COLO668 (cell line): ENCODE measurements around the gene AMOTL1.
"Not testable (repeated sequence)": the region's sequence is repeated elsewhere in the genome, so short reads cannot be mapped to it uniquely, and the experiment has no call there.

ENCODE experiments used
- DNase-seq: peaks from one replicate; lab custom pipeline; 2025; ENCODE audit not compliant: unreplicated experiment; lab: John Stamatoyannopoulos, UW

AMOTL1 gene

DNA sequence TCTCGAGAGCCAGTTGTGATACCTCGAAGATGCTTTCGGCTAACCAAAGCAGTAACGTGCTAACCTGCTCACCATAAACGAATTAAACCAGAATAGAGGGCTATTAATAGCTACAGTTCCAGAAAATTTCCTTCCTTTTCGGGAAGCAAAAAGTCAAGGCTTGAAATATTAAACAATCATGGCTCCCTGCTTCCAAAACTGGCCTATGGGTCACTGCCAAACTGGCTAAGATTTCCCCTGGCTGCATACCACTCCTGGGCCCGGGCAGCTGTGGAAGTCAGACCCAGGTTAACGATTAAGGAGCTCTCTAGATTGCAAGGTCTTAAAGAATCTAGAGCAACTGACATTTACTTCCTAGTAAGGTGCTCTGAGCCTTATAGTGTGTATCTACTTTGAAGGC, 1.7 kb downstream of the AMOTL1 start:
- DNase-seq: no peak

DNA sequence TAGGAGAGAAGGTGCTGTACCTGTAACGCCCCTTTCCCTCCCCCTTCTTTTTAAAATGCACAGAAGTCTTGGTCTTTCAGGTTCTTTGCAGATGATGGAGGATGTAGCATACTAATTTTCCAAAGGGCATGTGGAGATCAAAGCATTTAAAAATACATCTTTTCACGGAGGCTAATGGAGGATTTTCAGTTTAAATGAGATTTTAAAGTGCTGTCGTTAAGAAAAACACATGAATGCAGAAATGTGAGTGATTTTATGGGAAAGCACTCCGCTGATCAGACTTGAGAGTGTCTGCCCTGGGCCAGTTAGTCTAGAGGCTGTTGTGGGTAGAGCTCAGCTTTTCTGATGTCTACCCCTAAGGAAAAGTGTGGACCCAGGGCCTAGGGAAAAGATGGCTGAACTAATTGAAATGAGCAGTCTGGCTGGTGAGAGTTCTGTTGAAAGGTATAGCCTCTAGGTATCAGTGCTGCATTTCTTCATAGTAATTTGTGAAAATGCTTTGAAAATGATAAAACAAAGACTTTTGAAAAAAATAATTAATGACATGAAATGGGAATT, 2.5 kb downstream of the AMOTL1 start:
- no peak for DNase-seq

DNA sequence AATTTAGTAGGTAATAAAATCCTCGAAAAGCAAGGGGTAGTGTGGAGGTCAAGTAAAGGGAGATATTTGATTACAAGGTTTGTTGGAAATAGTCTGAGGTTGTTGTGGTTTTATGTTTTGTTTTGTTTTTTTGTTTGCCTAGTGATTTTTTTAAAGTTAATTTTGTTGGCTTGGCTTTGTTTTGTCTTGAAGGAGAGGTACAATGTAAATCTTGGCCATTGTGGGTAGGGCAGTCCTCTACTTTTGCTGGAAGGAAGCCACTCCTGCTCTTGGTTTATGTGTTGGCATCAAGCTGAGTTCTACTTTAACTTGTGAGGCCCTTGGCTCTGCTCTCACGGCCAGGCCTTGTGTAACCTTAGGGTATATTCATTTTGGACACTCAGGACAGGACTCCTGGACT, 3.2 kb downstream of the AMOTL1 start:
- no peak for DNase-seq

DNA sequence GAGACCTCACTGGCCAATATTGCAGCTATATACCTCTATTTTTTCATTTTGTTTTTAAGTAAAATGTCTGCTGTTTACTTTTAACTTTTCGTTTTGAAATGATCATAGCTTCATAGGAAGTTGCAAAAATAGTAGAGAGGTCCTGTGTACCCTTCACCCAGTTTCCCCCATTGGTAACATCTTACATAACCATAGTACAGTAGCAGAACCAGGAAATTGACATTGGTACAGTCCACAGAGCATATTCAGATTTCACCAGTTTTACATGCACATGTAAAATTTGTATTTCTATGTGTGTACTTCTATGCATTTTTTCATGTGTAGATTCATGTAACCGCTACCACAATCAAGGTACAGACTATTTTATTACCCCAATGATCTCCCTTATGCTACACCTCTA, 3.8 kb downstream of the AMOTL1 start:
- DNase-seq: no peak

DNA sequence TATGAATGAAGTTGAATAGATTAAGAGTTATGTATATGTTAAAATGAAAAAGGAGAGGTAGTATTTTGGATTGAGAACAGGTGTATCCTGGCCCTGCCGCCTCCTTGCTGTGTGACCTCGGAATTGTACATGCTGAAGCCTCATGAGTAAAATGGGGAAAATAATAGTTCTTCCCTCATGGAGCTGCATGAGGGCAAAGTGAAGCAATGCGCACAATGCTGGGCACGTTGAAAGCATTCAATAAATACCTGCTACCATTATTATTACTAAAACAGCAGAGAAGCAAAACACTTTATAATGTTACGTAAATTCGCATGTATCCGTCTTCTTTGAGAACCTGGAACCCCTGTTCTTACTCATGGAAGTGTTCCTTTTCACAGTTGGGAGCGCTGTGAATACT, 5.7 kb downstream of the AMOTL1 start:
- no peak for DNase-seq

DNA sequence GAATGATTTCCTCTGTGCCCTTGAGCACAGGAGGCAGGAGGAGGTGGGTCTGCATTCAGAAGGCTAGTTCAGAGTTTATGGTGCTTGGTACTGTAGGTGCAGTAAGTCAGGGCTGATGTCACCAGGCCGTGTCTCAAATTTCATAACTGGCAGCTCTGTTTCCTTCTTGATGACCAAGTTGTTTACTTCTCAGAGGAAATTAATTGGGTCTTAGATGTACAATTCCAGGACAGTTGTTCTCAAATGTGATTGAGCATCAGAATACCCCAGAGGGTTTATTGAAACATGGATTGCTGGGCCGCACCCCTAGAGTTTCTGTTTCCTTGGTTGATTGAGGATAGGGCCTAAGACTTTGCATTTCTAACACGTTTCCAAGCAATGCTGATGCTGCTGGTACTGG, 6.2 kb downstream of the AMOTL1 start:
- peak; percentile 6 for DNase-seq

DNA sequence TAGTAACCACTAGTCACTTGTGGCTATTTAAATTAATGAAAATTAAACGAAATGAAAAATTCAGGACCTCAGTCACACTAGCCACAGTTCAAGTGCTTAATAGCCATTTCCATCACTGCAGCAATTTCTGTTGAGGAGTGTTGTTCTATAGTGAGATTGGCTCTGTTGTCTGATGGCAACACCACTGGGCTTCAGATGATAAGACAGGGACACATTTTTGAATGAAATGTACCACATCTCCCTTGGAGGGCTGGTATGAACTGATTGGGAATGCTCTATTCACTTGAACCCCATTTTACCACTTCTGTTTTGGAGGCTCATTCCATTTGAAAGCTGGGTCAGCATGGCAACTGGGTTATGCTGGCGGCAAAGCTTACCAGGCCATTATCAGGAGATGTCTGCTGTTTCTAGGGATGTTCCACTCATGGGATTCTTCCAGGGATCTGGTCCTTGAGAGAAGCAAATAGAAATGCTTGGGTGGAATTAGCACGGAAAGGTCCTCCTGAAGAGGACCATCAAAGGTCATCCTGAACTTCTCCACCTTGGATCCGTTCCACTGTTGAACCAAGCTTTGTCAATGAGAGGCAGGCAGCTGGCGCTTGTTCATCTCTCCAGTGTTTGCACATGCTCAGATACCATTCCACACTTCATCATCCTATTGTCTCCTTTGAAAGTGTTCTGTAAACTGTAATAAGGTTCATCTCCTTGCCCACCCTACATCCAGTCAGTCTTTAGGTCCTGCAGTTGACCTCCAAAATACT, 7.6 kb downstream of the AMOTL1 start:
- DNase-seq: peak; percentile 60

DNA sequence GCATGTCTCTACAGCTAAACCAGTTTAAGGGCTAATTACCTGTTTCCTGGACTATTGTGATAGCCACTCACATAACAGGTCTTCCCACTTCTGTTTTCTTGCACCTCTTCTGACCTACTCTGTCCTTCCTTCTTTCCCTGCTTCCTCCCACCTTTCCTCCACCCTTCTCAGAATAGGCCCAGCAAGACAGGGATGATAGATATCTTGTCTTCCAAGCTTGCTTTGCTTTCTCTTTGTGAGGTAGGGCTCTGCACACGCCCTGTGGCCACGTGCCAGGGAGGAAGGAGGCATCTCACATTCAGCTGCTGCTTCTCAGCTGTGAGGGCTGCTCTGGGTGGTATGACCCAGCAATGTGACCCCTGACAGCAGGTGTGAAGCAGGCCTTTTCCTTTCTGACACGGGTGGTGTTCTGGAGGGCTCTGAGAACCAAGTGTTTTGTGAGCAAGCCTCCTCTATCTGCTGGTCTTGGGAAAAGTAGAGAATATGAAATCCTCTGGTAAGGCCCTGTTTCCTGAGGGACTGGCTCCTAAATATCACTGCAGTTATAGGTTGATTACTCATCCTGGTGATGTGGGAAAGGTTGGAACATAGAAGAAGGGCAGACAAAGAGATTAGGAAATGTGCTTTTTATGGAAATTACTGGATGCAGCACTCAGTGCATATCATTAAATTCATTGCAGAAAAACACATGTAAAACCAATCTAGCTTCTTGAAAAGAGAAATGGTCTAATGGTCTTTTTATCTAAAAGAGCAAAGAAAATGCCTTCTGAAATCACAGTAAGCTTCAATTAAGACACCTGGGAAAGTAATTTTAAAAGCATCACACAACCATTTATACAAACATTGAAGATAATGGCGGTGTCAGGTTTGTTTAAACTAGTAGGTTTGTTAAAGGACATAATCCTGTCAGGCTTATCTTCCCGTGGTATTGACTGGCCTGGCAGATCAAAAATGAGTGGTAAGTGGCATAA, 8.5 kb downstream of the AMOTL1 start:
- peak; percentile 62 for DNase-seq

DNA sequence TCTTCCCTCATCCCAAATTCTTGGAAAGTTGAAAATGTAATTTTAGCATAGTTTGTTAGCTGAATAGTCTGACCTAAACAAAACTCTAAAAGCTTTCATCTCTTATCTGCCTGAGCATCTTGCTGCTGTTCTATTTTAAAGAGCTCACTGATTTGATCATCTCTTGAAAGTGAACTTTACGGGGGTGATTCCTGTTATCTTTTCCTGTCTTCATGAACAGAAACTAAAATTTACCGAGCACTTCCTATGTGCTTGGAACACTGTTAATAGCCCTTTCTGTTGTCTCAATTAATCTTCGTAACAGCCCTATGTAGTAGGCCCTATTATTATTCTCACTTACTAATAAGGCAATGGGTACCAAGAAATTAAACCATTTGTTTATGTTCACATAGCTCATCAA, 12.3 kb downstream of the AMOTL1 start:
- no peak for DNase-seq

DNA sequence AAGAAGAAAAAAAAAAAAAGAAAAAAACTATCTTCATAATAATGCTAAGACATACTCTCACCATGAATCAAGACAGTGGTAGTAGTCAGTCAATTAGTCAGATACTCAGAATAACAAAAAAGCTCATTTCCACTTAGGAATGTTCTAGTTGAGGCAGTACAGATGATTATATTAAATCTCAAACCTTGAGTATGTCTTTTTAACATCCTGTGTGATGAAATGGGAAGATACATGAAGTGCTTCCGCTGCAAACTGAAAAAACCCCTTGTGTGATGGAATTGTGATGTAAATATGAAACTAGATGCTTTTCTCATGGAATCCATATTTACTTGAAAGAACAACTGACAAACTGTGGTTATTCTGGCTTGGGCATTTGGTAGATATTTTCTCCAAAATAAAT, 13.7 kb downstream of the AMOTL1 start:
- DNase-seq: no peak

DNA sequence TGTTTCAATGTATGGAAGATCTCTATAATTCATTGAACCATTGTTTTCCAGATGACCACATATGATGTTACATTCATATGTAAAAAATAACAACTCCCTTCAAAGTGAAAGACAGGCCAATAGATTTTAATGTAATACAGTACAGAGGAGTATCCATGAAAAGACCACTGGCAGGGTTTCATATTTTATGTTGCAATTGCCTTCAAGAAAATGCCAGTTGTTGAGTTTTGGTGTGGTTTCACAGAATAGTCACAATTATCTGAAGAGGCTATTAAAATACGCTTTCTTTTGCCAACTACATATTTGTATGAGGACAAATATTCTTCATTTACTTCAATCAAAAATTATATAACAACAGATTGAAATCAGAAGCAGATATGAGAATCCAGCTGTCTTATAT, 14.3 kb downstream of the AMOTL1 start:
- DNase-seq: no peak

DNA sequence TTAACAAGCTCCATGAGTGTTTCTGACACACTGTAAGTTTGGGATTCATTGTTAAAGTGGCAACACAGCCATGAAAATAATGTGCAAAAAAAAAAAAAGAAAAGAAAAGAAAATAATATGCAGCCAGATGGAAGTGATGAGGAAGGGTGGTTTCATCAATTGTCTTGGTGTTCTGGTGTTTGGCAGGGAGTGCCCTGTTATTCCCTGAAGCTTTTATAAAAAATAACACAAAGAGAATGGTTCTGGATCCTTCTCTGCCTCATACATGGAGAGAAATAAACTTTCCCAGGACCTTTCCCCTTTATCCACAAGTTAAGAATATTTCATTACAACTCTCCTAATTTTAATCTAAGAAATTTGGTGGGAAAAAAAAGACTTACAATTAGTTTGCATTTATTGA, 16.7 kb downstream of the AMOTL1 start:
- no peak for DNase-seq

DNA sequence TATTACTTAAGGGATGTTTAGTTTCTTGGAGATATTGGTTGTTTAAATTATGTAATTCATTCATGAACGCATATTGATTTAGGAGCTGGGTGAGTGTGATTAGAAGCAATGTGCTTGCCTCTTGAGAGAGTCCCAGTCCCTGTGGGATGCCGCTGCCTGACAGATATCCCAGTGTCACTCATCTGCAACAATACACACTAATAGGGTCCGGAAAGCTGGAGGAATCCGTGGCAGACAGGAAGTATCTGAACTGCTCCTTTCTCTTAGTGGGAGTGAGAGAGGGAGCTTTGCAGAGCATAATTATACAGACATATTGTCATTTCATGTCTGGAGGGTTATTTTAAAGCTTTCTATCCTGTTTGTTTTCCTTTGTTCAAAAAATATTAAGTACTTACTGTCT, 17.4 kb downstream of the AMOTL1 start:
- no peak for DNase-seq

DNA sequence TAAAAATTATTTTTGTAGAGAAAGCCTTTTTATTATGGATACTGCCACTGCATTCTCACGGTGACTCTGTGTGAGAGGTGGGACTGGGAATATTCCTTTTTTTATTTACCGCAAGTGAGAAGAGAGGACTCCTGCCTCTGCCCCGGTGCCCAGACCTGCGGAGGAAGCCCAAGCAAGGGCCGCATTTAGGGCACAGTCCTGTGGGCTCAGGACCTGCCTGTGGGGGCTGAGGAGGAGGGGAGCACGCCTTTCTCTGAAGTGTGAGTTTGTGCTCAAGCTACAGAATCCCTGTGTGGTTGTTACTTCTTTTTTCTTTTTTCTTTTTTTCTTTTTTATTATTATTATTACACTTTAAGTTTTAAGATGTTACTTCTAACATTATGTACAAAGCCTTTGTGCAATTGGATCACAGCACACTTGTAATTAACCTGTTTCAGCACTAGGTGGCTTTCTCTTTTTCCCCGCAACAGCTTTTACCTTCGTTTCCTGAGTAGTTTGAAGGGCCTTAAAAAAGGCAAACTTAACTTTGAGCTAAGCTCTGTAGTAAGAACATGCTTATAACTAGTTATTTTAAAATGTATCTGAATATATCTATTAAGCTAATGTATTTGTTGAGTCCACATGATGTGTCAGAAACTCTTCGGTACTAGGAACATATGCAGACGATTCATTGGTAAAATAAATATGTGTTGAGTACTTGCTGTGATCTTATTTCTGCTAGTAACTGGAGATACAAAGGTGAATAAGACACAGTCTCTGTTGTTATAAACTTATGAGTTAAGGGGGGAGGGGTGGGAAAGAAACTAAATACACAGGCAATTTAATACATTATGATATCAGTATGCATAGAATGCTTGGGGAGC, 18.3 kb downstream of the AMOTL1 start:
- DNase-seq: no peak

DNA sequence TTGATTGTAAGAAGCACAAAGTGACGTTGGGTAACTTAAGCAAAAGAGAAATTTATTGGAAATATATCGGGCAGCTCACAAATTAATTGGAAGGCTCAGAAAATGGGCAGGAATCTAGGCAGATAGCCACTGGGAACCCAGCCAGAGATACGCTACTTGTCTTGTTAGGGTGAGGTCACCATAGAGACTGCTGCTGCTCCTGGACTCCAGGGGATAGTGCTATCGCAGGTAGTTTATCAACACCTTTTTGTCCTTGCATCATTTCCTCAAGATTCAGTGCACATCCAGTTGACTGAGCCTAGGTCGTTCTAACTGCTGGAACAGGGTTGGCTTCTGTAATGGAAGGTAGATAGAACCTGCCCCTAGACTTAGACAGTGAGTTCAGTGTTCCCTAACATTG, 19.6 kb downstream of the AMOTL1 start:
- DNase-seq: no peak

DNA sequence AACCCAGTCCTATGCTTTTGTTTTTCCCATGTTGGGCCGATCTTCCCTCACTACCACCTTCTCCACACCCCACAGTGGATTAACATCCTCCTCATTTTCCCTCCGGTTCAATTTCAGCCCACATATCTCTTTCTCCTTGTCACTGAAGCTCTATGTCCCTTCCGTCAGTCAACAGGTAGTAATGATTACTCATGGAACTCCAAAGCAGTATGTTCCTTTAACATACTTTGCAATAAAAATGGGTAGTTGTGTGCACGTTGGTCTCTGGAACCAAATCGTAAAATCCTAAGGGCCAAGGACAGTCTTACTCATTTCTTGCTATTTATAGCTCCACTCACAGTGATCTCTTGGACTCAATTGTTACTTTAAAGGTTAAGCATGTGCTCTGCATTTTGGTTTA, 20.2 kb downstream of the AMOTL1 start:
- DNase-seq: no peak

DNA sequence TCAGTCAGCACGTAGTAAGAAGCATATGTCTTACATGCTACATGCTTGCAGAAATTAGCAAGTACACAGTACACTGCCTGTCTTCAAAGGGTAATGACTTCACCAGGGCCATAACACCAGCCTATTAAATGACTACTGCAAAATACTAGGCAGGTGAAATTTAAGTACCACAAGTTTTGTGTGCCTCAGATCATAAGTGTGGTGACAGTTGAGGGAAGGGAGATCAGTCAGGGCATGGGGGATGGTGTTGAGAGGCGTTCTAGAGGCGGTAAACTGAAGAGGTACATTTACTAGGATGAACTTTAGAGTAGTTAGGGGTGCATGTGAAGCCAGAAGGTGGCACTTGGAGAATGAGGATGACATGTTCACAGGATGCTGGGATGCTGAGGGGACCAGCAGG, 22.0 kb downstream of the AMOTL1 start:
- no peak for DNase-seq

DNA sequence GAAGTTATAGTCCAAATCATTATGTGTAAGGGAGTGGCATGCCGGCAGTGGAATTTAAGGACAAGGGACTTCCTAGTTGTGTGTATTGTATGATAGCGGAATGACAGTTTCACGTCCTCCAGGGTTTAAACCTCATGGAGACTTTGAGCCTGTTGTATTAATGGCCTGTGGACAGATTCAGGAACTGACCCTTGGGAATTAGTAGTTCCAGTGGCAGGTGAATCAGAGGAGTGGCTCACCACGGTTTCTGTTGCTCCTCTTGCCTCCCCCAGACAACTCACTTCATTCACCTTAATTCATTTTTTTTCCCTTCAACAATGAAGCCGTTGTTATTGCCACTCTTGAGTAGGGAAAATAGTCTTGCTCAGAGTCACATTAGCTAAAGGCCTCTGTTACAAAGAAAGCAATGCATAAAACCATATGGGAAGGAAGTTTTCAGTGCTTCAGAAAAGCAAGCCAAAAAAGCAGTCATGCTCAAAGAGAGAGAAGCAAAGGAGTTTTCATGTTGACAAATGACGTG, 22.6 kb downstream of the AMOTL1 start:
- DNase-seq: no peak

DNA sequence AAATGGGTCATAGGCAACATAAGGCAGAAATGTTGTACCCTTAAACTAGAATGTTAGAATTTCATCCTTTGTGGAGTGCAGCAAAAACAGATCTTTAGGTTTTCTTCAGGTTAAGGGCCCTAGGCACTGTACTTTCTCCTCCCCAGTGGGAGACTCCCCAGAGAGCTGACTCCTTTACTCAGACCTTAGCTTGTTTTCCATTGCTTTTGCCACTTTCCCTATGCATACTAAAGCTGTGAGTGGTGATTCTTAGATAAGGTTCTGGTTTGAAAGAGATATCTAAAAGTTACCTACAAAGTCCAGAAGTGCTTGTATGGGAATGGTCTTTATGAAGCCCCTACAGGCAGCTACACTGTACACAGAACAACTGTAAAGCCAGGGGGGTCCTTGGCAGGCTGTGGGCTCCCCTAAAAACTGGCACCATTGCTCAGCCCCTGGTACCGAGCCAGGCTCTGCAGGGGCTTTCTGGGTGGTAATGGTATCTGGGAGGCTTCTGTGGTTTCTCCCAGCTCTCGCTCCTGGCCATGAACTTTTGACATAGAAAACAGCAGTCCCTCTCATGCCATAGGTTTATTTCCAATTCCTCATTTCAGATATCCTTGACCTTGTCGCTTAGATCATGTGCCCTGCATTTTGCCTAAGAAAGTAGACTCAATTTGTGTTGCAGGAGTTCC, 23.2 kb downstream of the AMOTL1 start:
- DNase-seq: no peak

DNA sequence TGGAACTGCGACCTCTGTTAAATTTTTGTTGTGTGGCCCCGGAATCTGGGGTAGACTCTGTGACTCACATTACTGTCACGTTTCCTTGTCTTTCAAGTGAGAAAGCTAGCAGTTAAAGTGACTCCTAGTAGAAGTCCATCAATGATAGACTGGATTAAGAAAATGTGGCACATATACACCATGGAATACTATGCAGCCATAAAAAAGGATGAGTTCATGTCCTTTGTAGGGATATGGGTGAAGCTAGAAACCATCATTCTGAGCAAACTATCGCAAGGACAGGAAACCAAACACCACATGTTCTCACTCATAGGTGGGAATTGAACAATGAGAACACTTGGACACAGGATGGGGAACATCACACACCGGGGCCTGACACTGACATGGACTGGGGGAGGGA, 23.8 kb downstream of the AMOTL1 start:
- not testable (repeated sequence) for DNase-seq
